T-helper 1 cell (primary cell): Measurements from ENCODE around the gene BARHL2.

Source experiments
- DNase-seq, 5 donors: peaks; one replicate each; pipeline ENCODE4 v3.0.0-alpha.2; 2012 to 2020
- total RNA-seq, 4 donors: gene quantifications; one replicate each; lab custom pipeline; 2026; lab: John Stamatoyannopoulos, UW

The BARHL2 gene
- 0 reads per million in 4 donors for total RNA-seq

- no peak for DNase-seq
Observed at GRCh38 chr1:90716552-90717355, at the start of gene BARHL2. TSS of gene BARHL2 (minus strand) at chr1:90717302. CDS start at chr1:90717195, 107 bp downstream.

- DNase-seq = no peak
Observed at GRCh38 chr1:90763930-90764329, 46.8 kb upstream of the BARHL2 start.

- no peak for DNase-seq
Observed at GRCh38 chr1:90763506-90763905, 46.4 kb upstream of the BARHL2 start.

GRCh38 chr1:90761781-90762589 is 44.9 kb upstream of the BARHL2 start:
- no peak for DNase-seq

GRCh38 chr1:90761156-90761555 is 44.1 kb upstream of the BARHL2 start:
- no peak for DNase-seq

GRCh38 chr1:90753556-90753955 is 36.5 kb upstream of the BARHL2 start:
- no peak for DNase-seq

GRCh38 chr1:90748668-90749067 is 31.6 kb upstream of the BARHL2 start:
- no peak for DNase-seq

GRCh38 chr1:90746857-90747256 is 29.8 kb upstream of the BARHL2 start:
- no peak for DNase-seq

- DNase-seq = no peak
Observed at GRCh38 chr1:90745972-90746371, 28.9 kb upstream of the BARHL2 start.

- no peak for DNase-seq
Observed at GRCh38 chr1:90732136-90732535, 15.0 kb upstream of the BARHL2 start.

- no peak for DNase-seq
Observed at GRCh38 chr1:90731382-90732050, 14.4 kb upstream of the BARHL2 start.

GRCh38 chr1:90730243-90731022 is 13.3 kb upstream of the BARHL2 start:
- DNase-seq = no peak

GRCh38 chr1:90729504-90730242 is 12.6 kb upstream of the BARHL2 start:
- no peak for DNase-seq

GRCh38 chr1:90728502-90729287 is 11.6 kb upstream of the BARHL2 start:
- DNase-seq = no peak

GRCh38 chr1:90727917-90728501 is 10.9 kb upstream of the BARHL2 start:
- DNase-seq = no peak

- DNase-seq = no peak
Observed at GRCh38 chr1:90726986-90727480, 9.9 kb upstream of the BARHL2 start.

GRCh38 chr1:90726425-90726985 is 9.4 kb upstream of the BARHL2 start:
- DNase-seq = no peak

- peak in 1 of 5 donors; percentile 14 for DNase-seq
Observed at GRCh38 chr1:90725657-90726424, 8.7 kb upstream of the BARHL2 start.
